Activated CD8-positive, alpha-beta T cell treated with anti-CD3 and anti-CD28 coated beads for 36 hours (primary cell): ENCODE results near the gene DNAJC21. TPM values are rescaled to one million over a fixed set of nuclear protein-coding genes. Genes with fewer than 3 reads are reported as not detected.

Experiments
- ATAC-seq: fragments of 200-7000 bp; cut with Tn5 transposase; one replicate; pipeline ENCODE4 v1.10.0; 2021; ENCODE audit warnings: mild to moderate bottlenecking, moderate library complexity
- CTCF ChIA-PET: fragments of 350-600 bp; sonication (Branson Sonifier 250); formaldehyde crosslinking; loops from one replicate; lab custom pipeline; 2021; ENCODE audit warnings: antibody characterized with exemption; lab: Charles Lee
- POLR2A ChIA-PET: fragments of 350-600 bp; sonication (Branson Sonifier 250); formaldehyde crosslinking; loops from one replicate; lab custom pipeline; 2021; ENCODE audit warnings: antibody characterized with exemption; lab: Charles Lee
- DNase-seq: peaks from one replicate; pipeline ENCODE4 v3.0.0-alpha.2; 2020
- H3K27ac Mint-ChIP-seq: one replicate; pipeline ENCODE4 v1.8.0; 2021; ENCODE audit warnings: mild to moderate bottlenecking, mixed read lengths
- H3K27me3 Mint-ChIP-seq: one replicate; pipeline ENCODE4 v1.8.0; 2021; ENCODE audit warnings: mixed read lengths
- H3K36me3 Mint-ChIP-seq: one replicate; pipeline ENCODE4 v1.8.0; 2021; ENCODE audit warnings: low read depth, mixed read lengths
- H3K4me1 Mint-ChIP-seq: one replicate; pipeline ENCODE4 v1.8.0; 2021; ENCODE audit warnings: low read depth, mixed read lengths
- H3K4me3 Mint-ChIP-seq: one replicate; pipeline ENCODE4 v1.8.0; 2021; ENCODE audit warnings: mild to moderate bottlenecking, moderate library complexity, mixed read lengths
- H3K9me3 Mint-ChIP-seq: one replicate; pipeline ENCODE4 v1.8.0; 2021; ENCODE audit warnings: mixed read lengths
- CTCF ChIP-seq: fragments of 200-600 bp; IDR thresholded peaks from one replicate; pipeline ENCODE4 v1.8.0; 2022; ENCODE audit warnings: antibody characterized with exemption, mild to moderate bottlenecking
- intact Hi-C: fragments of 100-400 bp; cut with micrococcal nuclease; formaldehyde crosslinking; loops from one replicate; pipeline ENCODE4 v1.10.0; 2022
- total RNA-seq, 2 experiments: library from RNA; stranded (reverse); gene quantifications; one replicate each; pipeline ENCODE4 v1.2.3, GENCODE V29; 2021

DNAJC21 gene
- total RNA-seq, 2 experiments from 2014 or later: 48.3 to 51.8 TPM

GRCh38 chr5:34897646-34898045, 31.7 kb upstream of the DNAJC21 start:
- no peak overlapping the region for H3K4me3 Mint-ChIP-seq
- TF ChIP-seq CTCF: no peak
- peaks cover 2% of the 10 kb centered on the region for H3K36me3 Mint-ChIP-seq
- intact Hi-C loops: loop anchor here (1.0 to 5.0 kb wide), 2 partner anchors 374 to 410 kb away; no protein-coding TSS in a partner anchor
- no peaks in the 10 kb centered on the region for H3K4me1 Mint-ChIP-seq
- DNase-seq (no peak), ATAC-seq (no peak)
- ChIA-PET POLR2A (interaction anchor here (1.3 kb wide), 1 partner anchor 18 kb away, joined by 4 read pairs; the partner anchor contains the start of genes BRIX1 and RAD1), CTCF (interaction anchor here (0.6 to 5.6 kb wide), 29 partner anchors 9 to 424 kb away, joined by 3 to 47 read pairs (median 5); partner anchors contain the start of genes BRIX1, RAD1 and TTC23L)
- no peaks in the 10 kb centered on the region for H3K27me3 Mint-ChIP-seq
- H3K27ac Mint-ChIP-seq: no peak overlapping the region
- H3K9me3 Mint-ChIP-seq: no peaks in the 10 kb centered on the region

GRCh38 chr5:34898258-34898895, 31.0 kb upstream of the DNAJC21 start:
- peak; percentile 69 for DNase-seq
- peak; percentile 77 for ATAC-seq
- peaks cover 2% of the 10 kb centered on the region for H3K36me3 Mint-ChIP-seq
- CTCF ChIA-PET: interaction anchor here (0.6 to 5.6 kb wide), 44 partner anchors 8 to 424 kb away, joined by 3 to 47 read pairs (median 4); partner anchors contain the start of genes BRIX1, RAD1 and TTC23L
- POLR2A ChIA-PET: interaction anchor here (0.7 to 1.3 kb wide), 2 partner anchors 16 to 17 kb away, joined by 3 to 4 read pairs; partner anchors contain the start of genes BRIX1 and RAD1
- no peaks in the 10 kb centered on the region for H3K27me3 Mint-ChIP-seq
- peak; percentile 80 for TF ChIP-seq CTCF
- no peaks in the 10 kb centered on the region for H3K9me3 Mint-ChIP-seq
- intact Hi-C loops: loop anchor here (1.0 to 5.0 kb wide), 2 partner anchors 375 to 411 kb away; no protein-coding TSS in a partner anchor
- no peak overlapping the region for H3K27ac Mint-ChIP-seq
- H3K4me3 Mint-ChIP-seq: no peak overlapping the region
- H3K4me1 Mint-ChIP-seq: no peaks in the 10 kb centered on the region

- ChIA-PET POLR2A (interaction anchor here (0.7 kb wide), 1 partner anchor 16 kb away, joined by 3 read pairs; no protein-coding TSS in a partner anchor), CTCF (interaction anchor here (0.6 to 5.6 kb wide), 32 partner anchors 7 to 425 kb away, joined by 3 to 47 read pairs (median 4); partner anchors contain the start of genes BRIX1, RAD1 and TTC23L)
- Mint-ChIP-seq H3K9me3 (no peaks in the 10 kb centered on the region), H3K27me3 (no peaks in the 10 kb centered on the region), H3K4me3 (no peak overlapping the region), H3K27ac (no peak overlapping the region), H3K36me3 (peaks cover 5% of the 10 kb centered on the region), H3K4me1 (no peaks in the 10 kb centered on the region)
- intact Hi-C loops: loop anchor here (5.0 kb wide), 1 partner anchor 412 kb away; no protein-coding TSS in a partner anchor
- ATAC-seq (no peak), DNase-seq (no peak)
- TF ChIP-seq CTCF: no peak
Measured at GRCh38 chr5:34899066-34899465, 30.3 kb upstream of the DNAJC21 start.

- ChIA-PET POLR2A (no interaction called here), CTCF (interaction anchor here (2.5 to 5.6 kb wide), 2 partner anchors 377 to 415 kb away, joined by 7 to 47 read pairs; no protein-coding TSS in a partner anchor)
- DNase-seq (no peak), ATAC-seq (no peak)
- no peak overlapping the region for H3K4me3 Mint-ChIP-seq
- no peak for TF ChIP-seq CTCF
- intact Hi-C loops: no loop called here
- H3K36me3 Mint-ChIP-seq: peaks cover 13% of the 10 kb centered on the region
- no peaks in the 10 kb centered on the region for H3K4me1 Mint-ChIP-seq
- no peaks in the 10 kb centered on the region for H3K9me3 Mint-ChIP-seq
- no peak overlapping the region for H3K27ac Mint-ChIP-seq
- no peaks in the 10 kb centered on the region for H3K27me3 Mint-ChIP-seq
Measured at GRCh38 chr5:34900652-34901051, 28.7 kb upstream of the DNAJC21 start.
